HepG2 (cell line): ENCODE measurements around the gene CYB5R3. TPM values are rescaled to one million over a fixed set of nuclear protein-coding genes. Genes with fewer than 3 reads are reported as not detected.

Experiments used
- AGO1 ChIP-seq: fragments of 200-400 bp; formaldehyde crosslinking; IDR thresholded peaks from 2 replicates; pipeline ENCODE4 v1.6.1; 2017; ENCODE audit warnings: mild to moderate bottlenecking, low read depth, low read length, moderate library complexity; ENCODE audit not compliant: poor library complexity, severe bottlenecking
- AGO2 ChIP-seq: fragments of 200-400 bp; formaldehyde crosslinking; optimal IDR thresholded peaks from 2 replicates; pipeline ENCODE3; 2017; ENCODE audit warnings: mild to moderate bottlenecking, low read depth, low read length, moderate library complexity
- AKAP8 ChIP-seq: sonication (generic); formaldehyde crosslinking; IDR thresholded peaks from 2 replicates; pipeline ENCODE4 v1.5.1; 2020; ENCODE audit warnings: mild to moderate bottlenecking, missing genetic modification reagents
- ARNT ChIP-seq: fragments of 450-650 bp; IDR thresholded peaks from 2 replicates; pipeline ENCODE4 v1.6.1; 2017
- ASH2L ChIP-seq: fragments of 300-600, 200-600 bp; sonication (generic); IDR thresholded peaks from 2 replicates; pipeline ENCODE4 v1.7.0; 2017; ENCODE audit warnings: low read depth, mild to moderate bottlenecking, moderate library complexity, mixed read lengths, low read length; ENCODE audit not compliant: insufficient read length
- ATF7-NPFF ChIP-seq: sonication (generic); formaldehyde crosslinking; IDR thresholded peaks from 2 replicates; pipeline ENCODE4 v1.8.1; 2023; ENCODE audit warnings: mild to moderate bottlenecking, low read depth, missing genetic modification reagents, moderate library complexity
- CBX2 ChIP-seq, 2 experiments: fragments of 200-600 bp in 1 of 2; sonication (generic); formaldehyde crosslinking in 1 of 2; IDR thresholded peaks; 2 replicates each; pipeline versions ENCODE4 v1.7.0 to v1.8.1; 2018 to 2022; ENCODE audit warnings: low read depth in 2 of 2, low read length in 1 of 2, mild to moderate bottlenecking in 1 of 2, missing genetic modification reagents in 1 of 2
- DNMT1 ChIP-seq: sonication (generic); formaldehyde crosslinking; IDR thresholded peaks from 2 replicates; pipeline ENCODE4 v1.5.1; 2020; ENCODE audit warnings: mild to moderate bottlenecking, missing genetic modification reagents
- LCORL ChIP-seq, 2 experiments: fragments of 450-650 bp in 1 of 2; sonication (generic) in 1 of 2; formaldehyde crosslinking in 1 of 2; IDR thresholded peaks; 2 replicates each; pipeline versions ENCODE4 v1.5.0 to v1.6.1; 2017 to 2020; ENCODE audit warnings: antibody characterized with exemption in 1 of 2, missing genetic modification reagents in 1 of 2
- MYC ChIP-seq: sonication (generic); formaldehyde crosslinking; IDR thresholded peaks from 2 replicates; pipeline ENCODE4 v1.9.0; 2021; ENCODE audit warnings: missing genetic modification reagents, borderline replicate concordance
- NR2F6 ChIP-seq, 2 experiments: IDR thresholded peaks; 2 replicates each; pipeline ENCODE4 v1.6.1; 2016; ENCODE audit warnings: antibody characterized with exemption in 1 of 2, mild to moderate bottlenecking in 1 of 2
- POLR2A ChIP-seq, 2 experiments: IDR thresholded peaks; 2 replicates each; pipeline ENCODE4 v1.6.1; 2011; ENCODE audit warnings: low read depth in 2 of 2, low read length in 2 of 2, mild to moderate bottlenecking in 1 of 2, moderate library complexity in 1 of 2; ENCODE audit not compliant: insufficient read depth in 1 of 2
- SALL1 ChIP-seq: sonication (generic); formaldehyde crosslinking; IDR thresholded peaks from 2 replicates; pipeline ENCODE4 v1.8.0; 2022; ENCODE audit warnings: mild to moderate bottlenecking, missing genetic modification reagents
- SNAI1 ChIP-seq: sonication (generic); formaldehyde crosslinking; IDR thresholded peaks from 2 replicates; pipeline ENCODE4 v1.5.0; 2020; ENCODE audit warnings: mild to moderate bottlenecking, missing genetic modification reagents, borderline replicate concordance
- SPEN ChIP-seq: sonication (generic); formaldehyde crosslinking; IDR thresholded peaks from 2 replicates; pipeline ENCODE4 v1.5.1; 2020; ENCODE audit warnings: low read depth, mild to moderate bottlenecking, missing genetic modification reagents
- YY1 ChIP-seq: IDR thresholded peaks from 2 replicates; pipeline ENCODE4 v1.6.1; 2011; ENCODE audit warnings: low read length, low read depth, moderate library complexity, mild to moderate bottlenecking; ENCODE audit not compliant: insufficient read depth, insufficient replicate concordance
- ZFP36L1 ChIP-seq: sonication (generic); formaldehyde crosslinking; IDR thresholded peaks from 2 replicates; pipeline ENCODE4 v1.8.0; 2022; ENCODE audit warnings: mild to moderate bottlenecking, missing genetic modification reagents, moderate library complexity
- ZSCAN12 ChIP-seq: sonication (generic); formaldehyde crosslinking; IDR thresholded peaks from 2 replicates; pipeline ENCODE4 v1.9.0; 2021; ENCODE audit warnings: mild to moderate bottlenecking, missing genetic modification reagents
- polyA plus RNA-seq, 8 experiments: library from polyadenylated mRNA; depleted of rRNA in 3 of 8; stranded (reverse) in 7 of 8; unstranded in 1 of 8; fragments of >200 nt; fragmentation: Illumina TruSeq in 4 of 8; extraction: Trizol in 4 of 8; gene quantifications; 2 replicates each; pipeline versions ENCODE4 v1.2.1 to v1.2.3, GENCODE V29; 2011 to 2016; ENCODE audit warnings: low read depth in 4 of 8, missing spikeins in 1 of 8, mixed read lengths in 1 of 8; ENCODE audit not compliant: insufficient read depth in 1 of 8
- total RNA-seq, 5 experiments: library from RNA; depleted of rRNA; stranded (reverse); fragments of >200 nt; fragmentation: Illumina TruSeq; extraction: Trizol; gene quantifications; 2 replicates each; pipeline ENCODE4 v1.2.3, GENCODE V29; 2016; ENCODE audit warnings: low read depth in 1 of 5
- TF ChIP-seq, protein P1 (sequence below): sonication (generic); formaldehyde crosslinking; IDR thresholded peaks from 2 replicates; pipeline ENCODE4 v1.8.0; 2022; ENCODE audit warnings: missing genetic modification reagents, mild to moderate bottlenecking, moderate library complexity, borderline replicate concordance
- TF ChIP-seq, protein P2 (sequence below): sonication (generic); formaldehyde crosslinking; conservative IDR thresholded peaks from 2 replicates; pipeline ENCODE4 v1.4.0; 2020; ENCODE audit warnings: missing genetic modification reagents

Gene CYB5R3
- total and polyA plus RNA-seq, 2 of the 13 experiments (the other 11 are each of a cell fraction or from before 2014, with no cell fraction given) = 32.4 to 305 TPM

DNA sequence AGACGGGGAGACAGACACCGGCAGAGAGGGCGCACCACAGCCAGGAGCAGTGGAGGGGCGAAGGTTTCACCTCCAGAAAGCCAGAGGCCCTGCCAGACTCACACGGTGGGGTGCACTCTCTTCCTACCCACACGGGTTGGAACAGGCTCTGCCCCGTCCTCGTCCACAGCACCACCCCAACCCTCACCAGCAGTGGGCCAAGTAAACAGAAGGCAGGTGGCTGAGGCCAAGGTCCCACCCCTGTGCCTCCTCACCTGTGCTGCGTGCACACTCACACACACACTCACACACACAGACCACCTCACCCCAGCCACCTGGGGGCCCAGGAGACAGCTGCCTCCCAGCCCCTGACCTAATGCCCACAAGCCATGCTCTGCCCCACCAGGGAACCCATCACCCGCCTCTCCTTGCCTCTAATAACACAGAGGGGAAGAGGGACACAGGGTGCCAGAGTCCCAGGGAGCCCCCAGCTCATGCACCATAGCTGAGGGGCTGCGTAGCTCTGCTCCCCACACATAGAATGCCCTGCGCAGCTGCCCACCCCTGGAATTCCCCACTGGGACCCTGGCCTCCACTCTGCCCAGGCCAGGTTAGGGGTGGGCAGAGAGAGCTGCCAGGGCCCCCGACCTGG, 3.1 kb downstream of the CYB5R3 start (continued):
- TF ChIP-seq, protein P1, sequence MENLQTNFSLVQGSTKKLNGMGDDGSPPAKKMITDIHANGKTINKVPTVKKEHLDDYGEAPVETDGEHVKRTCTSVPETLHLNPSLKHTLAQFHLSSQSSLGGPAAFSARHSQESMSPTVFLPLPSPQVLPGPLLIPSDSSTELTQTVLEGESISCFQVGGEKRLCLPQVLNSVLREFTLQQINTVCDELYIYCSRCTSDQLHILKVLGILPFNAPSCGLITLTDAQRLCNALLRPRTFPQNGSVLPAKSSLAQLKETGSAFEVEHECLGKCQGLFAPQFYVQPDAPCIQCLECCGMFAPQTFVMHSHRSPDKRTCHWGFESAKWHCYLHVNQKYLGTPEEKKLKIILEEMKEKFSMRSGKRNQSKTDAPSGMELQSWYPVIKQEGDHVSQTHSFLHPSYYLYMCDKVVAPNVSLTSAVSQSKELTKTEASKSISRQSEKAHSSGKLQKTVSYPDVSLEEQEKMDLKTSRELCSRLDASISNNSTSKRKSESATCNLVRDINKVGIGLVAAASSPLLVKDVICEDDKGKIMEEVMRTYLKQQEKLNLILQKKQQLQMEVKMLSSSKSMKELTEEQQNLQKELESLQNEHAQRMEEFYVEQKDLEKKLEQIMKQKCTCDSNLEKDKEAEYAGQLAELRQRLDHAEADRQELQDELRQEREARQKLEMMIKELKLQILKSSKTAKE (CRISPR knock-in tag) = 0 out of 2 replicates have a peak, but pooled peaks have one; percentile 11
- TF ChIP-seq AGO1 (no peak), ZFP36L1 (CRISPR knock-in tag) (0 out of 2 replicates have a peak, but pooled peaks have one; percentile 68), SPEN (CRISPR knock-in tag) (peak; percentile 58), ZSCAN12 (CRISPR knock-in tag) (no peak), ARNT (no peak), NR2F6 (IDR thresholded peaks at IDR 0.05) (no peak), NR2F6 (CRISPR knock-in tag; IDR thresholded peaks at IDR 0.05) (peak; percentile 65; the same call in 1 of the 2 replicates), SNAI1 (CRISPR knock-in tag) (peak; percentile 34; the same call in 1 of the 2 replicates), YY1 (no peak), POLR2A (IDR thresholded peaks at IDR 0.05; ENCODE audit: insufficient read depth in 1 of 2, low read depth in 2 of 2, low read length in 2 of 2) (peak in 1 of 2 experiments; percentile 63; a peak in 2 of 4 replicates), DNMT1 (CRISPR knock-in tag) (0 out of 2 replicates have a peak, but pooled peaks have one; percentile 49), AGO2 (peak; percentile 50), MYC (CRISPR knock-in tag) (0 out of 2 replicates have a peak, but pooled peaks have one; percentile 50), SALL1 (CRISPR knock-in tag) (peak; percentile 57; the same call in 1 of the 2 replicates), CBX2 (IDR thresholded peaks at IDR 0.05; ENCODE audit: low read depth, low read length) (no peak), CBX2 (CRISPR knock-in tag; IDR thresholded peaks at IDR 0.05; ENCODE audit: low read depth) (peak; percentile 37; the same call in 1 of the 2 replicates), ASH2L (no peak), LCORL (IDR thresholded peaks at IDR 0.05) (no peak), LCORL (CRISPR knock-in tag; IDR thresholded peaks at IDR 0.05) (peak; percentile 76), AKAP8 (CRISPR knock-in tag) (peak; percentile 80), ATF7-NPFF (CRISPR knock-in tag) (peak; percentile 66; the same call in 1 of the 2 replicates)
- TF ChIP-seq, protein P2, sequence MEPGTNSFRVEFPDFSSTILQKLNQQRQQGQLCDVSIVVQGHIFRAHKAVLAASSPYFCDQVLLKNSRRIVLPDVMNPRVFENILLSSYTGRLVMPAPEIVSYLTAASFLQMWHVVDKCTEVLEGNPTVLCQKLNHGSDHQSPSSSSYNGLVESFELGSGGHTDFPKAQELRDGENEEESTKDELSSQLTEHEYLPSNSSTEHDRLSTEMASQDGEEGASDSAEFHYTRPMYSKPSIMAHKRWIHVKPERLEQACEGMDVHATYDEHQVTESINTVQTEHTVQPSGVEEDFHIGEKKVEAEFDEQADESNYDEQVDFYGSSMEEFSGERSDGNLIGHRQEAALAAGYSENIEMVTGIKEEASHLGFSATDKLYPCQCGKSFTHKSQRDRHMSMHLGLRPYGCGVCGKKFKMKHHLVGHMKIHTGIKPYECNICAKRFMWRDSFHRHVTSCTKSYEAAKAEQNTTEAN (CRISPR knock-in tag) = peak; percentile 96
